Breast epithelium (tissue), 3 donors: ENCODE results near the gene CADPS.

Source experiments
- CTCF ChIP-seq, 3 donors: fragments of 450-650 bp; IDR thresholded peaks; one replicate each; pipeline ENCODE4 v1.5.1; 2016 to 2017; ENCODE audit warnings: antibody characterized with exemption in 3 of 3, mild to moderate bottlenecking in 3 of 3, moderate library complexity in 3 of 3
- POLR2A ChIP-seq: fragments of 450-650 bp; IDR thresholded peaks from one replicate; pipeline ENCODE4 v1.6.1; 2016; ENCODE audit warnings: antibody characterized with exemption, mild to moderate bottlenecking, moderate library complexity
- POLR2AphosphoS5 ChIP-seq, 3 donors: sonication (generic); formaldehyde crosslinking; IDR thresholded peaks; one replicate each; pipeline ENCODE4 v1.6.1; 2017; ENCODE audit warnings: antibody characterized with exemption in 3 of 3

GRCh38 chr3:62768896-62769295 lies 106.3 kb downstream of the CADPS start:
- TF ChIP-seq CTCF (IDR thresholded peaks at IDR 0.05) (no peak), POLR2A (no peak), POLR2AphosphoS5 (IDR thresholded peaks at IDR 0.05) (no peak)
